ENCODE results near the gene RPUSD2.
"Not testable (repeated sequence)": the region's sequence is repeated elsewhere in the genome, so short reads cannot be mapped to it uniquely, and the experiment has no call there.

The RPUSD2 gene

GRCh38 chr15:40565333-40566238 lies 3.5 kb upstream of the RPUSD2 start:
- TF ChIP-seq CTCF (IDR thresholded peaks at IDR 0.05): no peak
- no peak for DNase-seq
- intact Hi-C loops (cut with DNase I; ENCODE audit: low total_unique reads): loop anchor here (10.0 kb wide), 1 partner anchor 121 kb away; the partner anchor contains the start of gene BAHD1
- Histone ChIP-seq H3K27ac (peak overlapping the region; percentile 93 to 97), H3K4me3 (peak overlapping the region; percentile 77 to 89), H3K27me3 (no peaks in the 10 kb centered on the region), H3K9me3 (no peaks in the 10 kb centered on the region), H3K4me1 (peaks cover 0 to 33% (median 17%) of the 10 kb centered on the region in 4 donors), H3K36me3 (peaks cover 0 to 15% (median 9%) of the 10 kb centered on the region in 3 donors)

GRCh38 chr15:40567111-40567510 lies 2.0 kb upstream of the RPUSD2 start:
- Histone ChIP-seq H3K9me3 (no peaks in the 10 kb centered on the region), H3K4me3 (no peak overlapping the region), H3K4me1 (peaks cover 0 to 43% (median 21%) of the 10 kb centered on the region in 4 donors), H3K36me3 (peaks cover 0 to 10% (median 8%) of the 10 kb centered on the region in 3 donors), H3K27ac (no peak overlapping the region), H3K27me3 (no peaks in the 10 kb centered on the region)
- intact Hi-C loops (cut with DNase I; ENCODE audit: low total_unique reads): loop anchor here (10.0 kb wide), 1 partner anchor 122 kb away; the partner anchor contains the start of gene BAHD1
- TF ChIP-seq CTCF (IDR thresholded peaks at IDR 0.05): no peak
- DNase-seq: no peak

GRCh38 chr15:40575113-40575512 lies 6.0 kb downstream of the RPUSD2 start:
- TF ChIP-seq CTCF (IDR thresholded peaks at IDR 0.05): no peak
- intact Hi-C loops (cut with DNase I; ENCODE audit: low total_unique reads): no loop called here
- Histone ChIP-seq H3K27me3 (no peaks in the 10 kb centered on the region), H3K27ac (no peak overlapping the region), H3K36me3 (peaks cover 13 to 31% (median 24%) of the 10 kb centered on the region in 3 donors), H3K9me3 (no peaks in the 10 kb centered on the region), H3K4me1 (peaks cover 0 to 15% (median 8%) of the 10 kb centered on the region in 4 donors), H3K4me3 (no peak overlapping the region)
- no peak for DNase-seq

- peaks cover 13 to 31% (median 20%) of the 10 kb centered on the region in 3 donors for H3K36me3 ChIP-seq
- H3K27ac ChIP-seq; intact Hi-C loops (cut with DNase I; ENCODE audit: low total_unique reads); H3K4me1 ChIP-seq; H3K27me3 ChIP-seq; DNase-seq; H3K4me3 ChIP-seq; H3K9me3 ChIP-seq: not testable (repeated sequence)
These were observed 7.8 kb downstream of the RPUSD2 start for GRCh38 chr15:40576914-40577313.

DNA sequence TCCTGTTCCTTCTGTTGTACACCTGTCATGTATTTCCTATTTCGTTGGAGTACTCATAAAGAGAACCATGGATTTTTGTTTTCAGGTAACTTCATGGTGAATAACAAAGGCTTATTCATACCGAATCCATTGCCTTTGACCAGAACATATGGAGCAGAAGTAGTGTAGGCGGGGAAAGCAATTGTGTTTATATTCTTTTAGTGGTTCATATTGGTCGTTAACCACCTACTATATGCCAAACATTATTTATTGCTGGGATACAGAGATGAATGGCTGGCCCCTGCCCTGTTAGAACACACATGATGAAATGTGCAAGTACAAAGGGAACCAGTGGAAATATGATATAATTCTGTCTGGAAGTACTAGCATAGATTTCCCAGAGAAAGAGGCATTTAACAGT lies 9.8 kb downstream of the RPUSD2 start:
- no peaks in the 10 kb centered on the region for H3K4me1 ChIP-seq
- no peak overlapping the region for H3K4me3 ChIP-seq
- no peak overlapping the region for H3K27ac ChIP-seq
- H3K9me3 ChIP-seq: no peaks in the 10 kb centered on the region
- no peak for TF ChIP-seq CTCF (IDR thresholded peaks at IDR 0.05)
- intact Hi-C loops (cut with DNase I; ENCODE audit: low total_unique reads): no loop called here
- no peak for DNase-seq
- peaks cover 3 to 13% (median 10%) of the 10 kb centered on the region in 3 donors for H3K36me3 ChIP-seq
- H3K27me3 ChIP-seq: no peaks in the 10 kb centered on the region

DNA sequence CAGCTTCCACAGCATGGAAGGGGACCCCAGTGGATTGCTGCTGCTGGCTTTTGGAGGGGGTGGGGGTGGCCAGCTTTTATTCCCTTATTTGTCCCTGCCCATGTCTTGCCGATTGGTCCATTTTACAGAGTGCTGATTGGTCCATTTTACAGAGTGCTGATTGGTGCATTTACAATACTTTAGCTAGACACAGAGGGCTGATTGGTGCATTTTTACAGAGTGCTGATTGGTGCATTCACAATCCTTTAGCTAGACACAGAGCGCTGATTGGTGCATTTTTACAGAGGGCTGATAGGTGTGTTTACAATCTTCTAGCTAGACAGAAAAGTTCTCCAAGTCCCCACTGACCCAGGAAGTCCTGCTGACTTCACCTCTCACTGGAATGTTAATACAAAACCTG lies 12.7 kb downstream of the RPUSD2 start:
- H3K4me1 ChIP-seq; DNase-seq; H3K36me3 ChIP-seq; H3K27ac ChIP-seq; H3K27me3 ChIP-seq; H3K4me3 ChIP-seq; H3K9me3 ChIP-seq; intact Hi-C loops (cut with DNase I; ENCODE audit: low total_unique reads): not testable (repeated sequence)
